K562 (cell line): ENCODE measurements around the gene AIF1. TPM values are rescaled to one million over a fixed set of nuclear protein-coding genes. Genes with fewer than 3 reads are reported as not detected.

ENCODE experiments used
- FOXJ3 ChIP-seq: sonication (generic); formaldehyde crosslinking; IDR thresholded peaks from 2 replicates; pipeline ENCODE4 v1.4.0; 2020; ENCODE audit warnings: mild to moderate bottlenecking, missing genetic modification reagents
- GATAD2A ChIP-seq: fragments of 450-650 bp; IDR thresholded peaks from 2 replicates; pipeline ENCODE4 v1.6.1; 2017
- HDAC1 ChIP-seq, 2 experiments: fragments of 450-650 bp; IDR thresholded peaks; 2 replicates each; pipeline ENCODE4 v1.6.1; 2016 to 2017; ENCODE audit warnings: inconsistent platforms in 1 of 2, mild to moderate bottlenecking in 1 of 2, moderate library complexity in 1 of 2
- HMGN3 ChIP-seq: IDR thresholded peaks from 2 replicates; pipeline ENCODE4 v1.6.1; 2011; ENCODE audit warnings: borderline replicate concordance, low read depth, mild to moderate bottlenecking, mixed read lengths, low read length; ENCODE audit not compliant: insufficient read length; ENCODE audit errors: extremely low read depth
- MEIS2 ChIP-seq: fragments of 450-650 bp; IDR thresholded peaks from 2 replicates; pipeline ENCODE4 v1.6.1; 2014; ENCODE audit warnings: mild to moderate bottlenecking; ENCODE audit not compliant: partially characterized antibody
- NRF1 ChIP-seq, 2 experiments: fragments of 450-650 bp; IDR thresholded peaks in 1 of 2; conservative IDR thresholded peaks in 1 of 2; 2 replicates each; pipeline ENCODE4 v1.6.1; 2014; ENCODE audit warnings: mild to moderate bottlenecking in 2 of 2
- PCBP2 ChIP-seq: fragments of 200-400 bp; formaldehyde crosslinking; IDR thresholded peaks from 2 replicates; pipeline ENCODE4 v1.6.1; 2018; ENCODE audit warnings: low read length, low read depth, mild to moderate bottlenecking, moderate library complexity; ENCODE audit not compliant: poor library complexity, severe bottlenecking
- PML ChIP-seq: IDR thresholded peaks from 2 replicates; pipeline ENCODE4 v1.6.1; 2012; ENCODE audit warnings: low read length, inconsistent platforms
- PTBP1 ChIP-seq: fragments of 200-400 bp; formaldehyde crosslinking; IDR thresholded peaks from 2 replicates; pipeline ENCODE4 v1.6.1; 2017; ENCODE audit warnings: low read depth, low read length
- RBBP5 ChIP-seq: fragments of 200-600 bp; sonication (generic); IDR thresholded peaks from 2 replicates; pipeline ENCODE4 v1.6.1; 2012; ENCODE audit warnings: borderline replicate concordance, mild to moderate bottlenecking, low read length, control low read depth, inconsistent platforms; ENCODE audit not compliant: insufficient read depth, poor library complexity, severe bottlenecking
- ZNF224 ChIP-seq: sonication (generic); formaldehyde crosslinking; IDR thresholded peaks from 2 replicates; pipeline ENCODE4 v1.8.0; 2022; ENCODE audit warnings: mild to moderate bottlenecking, missing genetic modification reagents
- polyA plus RNA-seq, 8 experiments: library from polyadenylated mRNA; depleted of rRNA in 4 of 8; stranded (reverse) in 5 of 8; unstranded in 3 of 8; fragments of >200 nt; fragmentation: Nextera tagmentation in 2 of 8; fragmentation: Illumina TruSeq in 1 of 8; extraction: Ambion mirVana in 2 of 8; extraction: Trizol in 1 of 8; gene quantifications; 2 replicates each; pipeline versions ENCODE4 v1.2.1 to v1.2.3, GENCODE V29; 2011 to 2014; ENCODE audit warnings: inconsistent platforms in 1 of 8, missing spikeins in 1 of 8
- total RNA-seq, 7 experiments: library from RNA; depleted of rRNA in 6 of 7; stranded (reverse); fragments of >200 nt in 6 of 7; fragmentation: Illumina TruSeq in 2 of 7; extraction: Trizol in 2 of 7; gene quantifications; 2 replicates each; pipeline versions ENCODE4 v1.2.1 to v1.2.3, GENCODE V29; 2011 to 2021; ENCODE audit warnings: low replicate concordance in 1 of 7
- TF ChIP-seq, protein P1 (sequence below), 2 experiments: fragments of 450-650 bp; IDR thresholded peaks; 2 replicates each; pipeline ENCODE4 v1.6.1; 2016
- TF ChIP-seq, protein P2 (sequence below): fragments of 200-600 bp; sonication (generic); IDR thresholded peaks from one replicate; pipeline ENCODE4 v1.6.1; 2012; ENCODE audit warnings: mild to moderate bottlenecking, low read depth, low read length, inconsistent platforms

AIF1 gene
- total and polyA plus RNA-seq, 9 of the 15 experiments (the other 6 are each of a cell fraction or from before 2014, with no cell fraction given) = 9.4 to 33.4 (median 19.4) TPM

GRCh38 chr6:31620586-31621319 is 5.7 kb downstream of the AIF1 start, which contains the start of gene PRRC2A (continued):
- TF ChIP-seq, protein P1, sequence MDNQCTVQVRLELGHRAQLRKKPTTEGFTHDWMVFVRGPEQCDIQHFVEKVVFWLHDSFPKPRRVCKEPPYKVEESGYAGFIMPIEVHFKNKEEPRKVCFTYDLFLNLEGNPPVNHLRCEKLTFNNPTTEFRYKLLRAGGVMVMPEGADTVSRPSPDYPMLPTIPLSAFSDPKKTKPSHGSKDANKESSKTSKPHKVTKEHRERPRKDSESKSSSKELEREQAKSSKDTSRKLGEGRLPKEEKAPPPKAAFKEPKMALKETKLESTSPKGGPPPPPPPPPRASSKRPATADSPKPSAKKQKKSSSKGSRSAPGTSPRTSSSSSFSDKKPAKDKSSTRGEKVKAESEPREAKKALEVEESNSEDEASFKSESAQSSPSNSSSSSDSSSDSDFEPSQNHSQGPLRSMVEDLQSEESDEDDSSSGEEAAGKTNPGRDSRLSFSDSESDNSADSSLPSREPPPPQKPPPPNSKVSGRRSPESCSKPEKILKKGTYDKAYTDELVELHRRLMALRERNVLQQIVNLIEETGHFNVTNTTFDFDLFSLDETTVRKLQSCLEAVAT (IDR thresholded peaks at IDR 0.05) = peak in 1 of 2 experiments; percentile 16; a peak in 1 of 4 replicates
- TF ChIP-seq NRF1 (conservative IDR thresholded peaks at IDR 0.05 in 1 of 2, IDR thresholded peaks at IDR 0.05 in 1 of 2) (no peak; a peak in 3 of 4 replicates), HDAC1 (IDR thresholded peaks at IDR 0.05) (0 out of 4 replicates have a peak, but pooled peaks of 1 of the 2 experiments have one; percentile 74), HMGN3 (peak; percentile 42), MEIS2 (no peak), ZNF224 (CRISPR knock-in tag) (no peak), RBBP5 (peak; percentile 95), FOXJ3 (CRISPR knock-in tag) (no peak), PML (no peak), PTBP1 (no peak), PCBP2 (peak; percentile 39), GATAD2A (peak; percentile 97)
- TF ChIP-seq, protein P2, sequence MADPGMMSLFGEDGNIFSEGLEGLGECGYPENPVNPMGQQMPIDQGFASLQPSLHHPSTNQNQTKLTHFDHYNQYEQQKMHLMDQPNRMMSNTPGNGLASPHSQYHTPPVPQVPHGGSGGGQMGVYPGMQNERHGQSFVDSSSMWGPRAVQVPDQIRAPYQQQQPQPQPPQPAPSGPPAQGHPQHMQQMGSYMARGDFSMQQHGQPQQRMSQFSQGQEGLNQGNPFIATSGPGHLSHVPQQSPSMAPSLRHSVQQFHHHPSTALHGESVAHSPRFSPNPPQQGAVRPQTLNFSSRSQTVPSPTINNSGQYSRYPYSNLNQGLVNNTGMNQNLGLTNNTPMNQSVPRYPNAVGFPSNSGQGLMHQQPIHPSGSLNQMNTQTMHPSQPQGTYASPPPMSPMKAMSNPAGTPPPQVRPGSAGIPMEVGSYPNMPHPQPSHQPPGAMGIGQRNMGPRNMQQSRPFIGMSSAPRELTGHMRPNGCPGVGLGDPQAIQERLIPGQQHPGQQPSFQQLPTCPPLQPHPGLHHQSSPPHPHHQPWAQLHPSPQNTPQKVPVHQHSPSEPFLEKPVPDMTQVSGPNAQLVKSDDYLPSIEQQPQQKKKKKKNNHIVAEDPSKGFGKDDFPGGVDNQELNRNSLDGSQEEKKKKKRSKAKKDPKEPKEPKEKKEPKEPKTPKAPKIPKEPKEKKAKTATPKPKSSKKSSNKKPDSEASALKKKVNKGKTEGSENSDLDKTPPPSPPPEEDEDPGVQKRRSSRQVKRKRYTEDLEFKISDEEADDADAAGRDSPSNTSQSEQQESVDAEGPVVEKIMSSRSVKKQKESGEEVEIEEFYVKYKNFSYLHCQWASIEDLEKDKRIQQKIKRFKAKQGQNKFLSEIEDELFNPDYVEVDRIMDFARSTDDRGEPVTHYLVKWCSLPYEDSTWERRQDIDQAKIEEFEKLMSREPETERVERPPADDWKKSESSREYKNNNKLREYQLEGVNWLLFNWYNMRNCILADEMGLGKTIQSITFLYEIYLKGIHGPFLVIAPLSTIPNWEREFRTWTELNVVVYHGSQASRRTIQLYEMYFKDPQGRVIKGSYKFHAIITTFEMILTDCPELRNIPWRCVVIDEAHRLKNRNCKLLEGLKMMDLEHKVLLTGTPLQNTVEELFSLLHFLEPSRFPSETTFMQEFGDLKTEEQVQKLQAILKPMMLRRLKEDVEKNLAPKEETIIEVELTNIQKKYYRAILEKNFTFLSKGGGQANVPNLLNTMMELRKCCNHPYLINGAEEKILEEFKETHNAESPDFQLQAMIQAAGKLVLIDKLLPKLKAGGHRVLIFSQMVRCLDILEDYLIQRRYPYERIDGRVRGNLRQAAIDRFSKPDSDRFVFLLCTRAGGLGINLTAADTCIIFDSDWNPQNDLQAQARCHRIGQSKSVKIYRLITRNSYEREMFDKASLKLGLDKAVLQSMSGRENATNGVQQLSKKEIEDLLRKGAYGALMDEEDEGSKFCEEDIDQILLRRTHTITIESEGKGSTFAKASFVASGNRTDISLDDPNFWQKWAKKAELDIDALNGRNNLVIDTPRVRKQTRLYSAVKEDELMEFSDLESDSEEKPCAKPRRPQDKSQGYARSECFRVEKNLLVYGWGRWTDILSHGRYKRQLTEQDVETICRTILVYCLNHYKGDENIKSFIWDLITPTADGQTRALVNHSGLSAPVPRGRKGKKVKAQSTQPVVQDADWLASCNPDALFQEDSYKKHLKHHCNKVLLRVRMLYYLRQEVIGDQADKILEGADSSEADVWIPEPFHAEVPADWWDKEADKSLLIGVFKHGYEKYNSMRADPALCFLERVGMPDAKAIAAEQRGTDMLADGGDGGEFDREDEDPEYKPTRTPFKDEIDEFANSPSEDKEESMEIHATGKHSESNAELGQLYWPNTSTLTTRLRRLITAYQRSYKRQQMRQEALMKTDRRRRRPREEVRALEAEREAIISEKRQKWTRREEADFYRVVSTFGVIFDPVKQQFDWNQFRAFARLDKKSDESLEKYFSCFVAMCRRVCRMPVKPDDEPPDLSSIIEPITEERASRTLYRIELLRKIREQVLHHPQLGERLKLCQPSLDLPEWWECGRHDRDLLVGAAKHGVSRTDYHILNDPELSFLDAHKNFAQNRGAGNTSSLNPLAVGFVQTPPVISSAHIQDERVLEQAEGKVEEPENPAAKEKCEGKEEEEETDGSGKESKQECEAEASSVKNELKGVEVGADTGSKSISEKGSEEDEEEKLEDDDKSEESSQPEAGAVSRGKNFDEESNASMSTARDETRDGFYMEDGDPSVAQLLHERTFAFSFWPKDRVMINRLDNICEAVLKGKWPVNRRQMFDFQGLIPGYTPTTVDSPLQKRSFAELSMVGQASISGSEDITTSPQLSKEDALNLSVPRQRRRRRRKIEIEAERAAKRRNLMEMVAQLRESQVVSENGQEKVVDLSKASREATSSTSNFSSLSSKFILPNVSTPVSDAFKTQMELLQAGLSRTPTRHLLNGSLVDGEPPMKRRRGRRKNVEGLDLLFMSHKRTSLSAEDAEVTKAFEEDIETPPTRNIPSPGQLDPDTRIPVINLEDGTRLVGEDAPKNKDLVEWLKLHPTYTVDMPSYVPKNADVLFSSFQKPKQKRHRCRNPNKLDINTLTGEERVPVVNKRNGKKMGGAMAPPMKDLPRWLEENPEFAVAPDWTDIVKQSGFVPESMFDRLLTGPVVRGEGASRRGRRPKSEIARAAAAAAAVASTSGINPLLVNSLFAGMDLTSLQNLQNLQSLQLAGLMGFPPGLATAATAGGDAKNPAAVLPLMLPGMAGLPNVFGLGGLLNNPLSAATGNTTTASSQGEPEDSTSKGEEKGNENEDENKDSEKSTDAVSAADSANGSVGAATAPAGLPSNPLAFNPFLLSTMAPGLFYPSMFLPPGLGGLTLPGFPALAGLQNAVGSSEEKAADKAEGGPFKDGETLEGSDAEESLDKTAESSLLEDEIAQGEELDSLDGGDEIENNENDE = no peak
